GM23338 (cell line): ENCODE results near the gene ZNF662. TPM values are rescaled to one million over a fixed set of nuclear protein-coding genes. Genes with fewer than 3 reads are reported as not detected.

ENCODE experiments used
- ATAC-seq: fragments of 200-7000 bp; cut with Tn5 transposase; 3 replicates; pipeline ENCODE4 v1.9.1; 2020
- DNase-seq: peaks from one replicate; pipeline ENCODE4 v3.0.0-alpha.2; 2015; ENCODE audit warnings: low spot score
- H2AFZ ChIP-seq: fragments of 200-600 bp; sonication (generic); 2 replicates; pipeline ENCODE4 v1.8.0; 2016; ENCODE audit warnings: antibody characterized with exemption, mild to moderate bottlenecking, moderate library complexity
- H3F3A ChIP-seq: fragments of 200-600 bp; sonication (generic); replicated peaks from 2 replicates; pipeline ENCODE4 v1.8.0; 2017; ENCODE audit warnings: antibody characterized with exemption, mixed run types, low read depth
- H3K27ac ChIP-seq: fragments of 200-600 bp; sonication (generic); 2 replicates; pipeline ENCODE4 v1.6.1; 2016; ENCODE audit warnings: low read depth
- H3K27me3 ChIP-seq: fragments of 200-600 bp; sonication (generic); 2 replicates; pipeline ENCODE4 v1.8.0; 2016; ENCODE audit warnings: mild to moderate bottlenecking, mixed run types, moderate library complexity; ENCODE audit not compliant: insufficient read depth
- H3K36me3 ChIP-seq: fragments of 200-600 bp; sonication (generic); 2 replicates; pipeline ENCODE4 v1.8.0; 2016; ENCODE audit warnings: mild to moderate bottlenecking; ENCODE audit not compliant: insufficient read depth
- H3K4me1 ChIP-seq: fragments of 200-600 bp; sonication (generic); 2 replicates; pipeline ENCODE4 v1.8.0; 2016; ENCODE audit warnings: mild to moderate bottlenecking, moderate library complexity; ENCODE audit not compliant: insufficient read depth
- H3K4me2 ChIP-seq: fragments of 200-600 bp; sonication (generic); 2 replicates; pipeline ENCODE4 v1.7.1; 2017; ENCODE audit warnings: mixed run types
- H3K4me3 ChIP-seq: fragments of 200-600 bp; sonication (generic); 2 replicates; pipeline ENCODE4 v1.6.1; 2016; ENCODE audit warnings: mixed run types
- H3K79me2 ChIP-seq: fragments of 200-600 bp; sonication (generic); replicated peaks from 2 replicates; pipeline ENCODE4 v1.8.0; 2017; ENCODE audit warnings: mild to moderate bottlenecking; ENCODE audit not compliant: insufficient read depth
- H3K9me2 ChIP-seq: fragments of 200-600 bp; sonication (generic); 2 replicates; pipeline ENCODE4 v1.8.0; 2017; ENCODE audit not compliant: insufficient read depth
- H4K20me1 ChIP-seq: fragments of 200-600 bp; sonication (generic); replicated peaks from 2 replicates; pipeline ENCODE4 v1.8.0; 2017; ENCODE audit warnings: mild to moderate bottlenecking; ENCODE audit not compliant: insufficient read depth
- H3K27ac Mint-ChIP-seq: 2 replicates; pipeline ENCODE4 v1.8.0; 2020; ENCODE audit warnings: inconsistent platforms, mild to moderate bottlenecking, moderate library complexity, mixed read lengths
- H3K27me3 Mint-ChIP-seq: 3 replicates; pipeline ENCODE4 v1.8.0; 2022; ENCODE audit warnings: low read depth, mild to moderate bottlenecking, moderate library complexity, mixed read lengths, inconsistent platforms; ENCODE audit not compliant: insufficient read depth, poor library complexity
- H3K36me3 Mint-ChIP-seq: 3 replicates; pipeline ENCODE4 v1.8.0; 2021; ENCODE audit warnings: low read depth, mild to moderate bottlenecking, inconsistent platforms, moderate library complexity, mixed read lengths
- H3K4me1 Mint-ChIP-seq: 3 replicates; pipeline ENCODE4 v1.8.0; 2020; ENCODE audit warnings: mild to moderate bottlenecking, inconsistent platforms, mixed read lengths
- H3K4me3 Mint-ChIP-seq: 3 replicates; pipeline ENCODE4 v1.8.0; 2021; ENCODE audit warnings: moderate library complexity, mild to moderate bottlenecking, inconsistent platforms, mixed read lengths
- H3K9me3 Mint-ChIP-seq: 3 replicates; pipeline ENCODE4 v1.8.0; 2020; ENCODE audit warnings: moderate library complexity, mild to moderate bottlenecking, inconsistent platforms, mixed read lengths
- CREB1 ChIP-seq: fragments of 250-450 bp; sonication (Bioruptor Pico); IDR thresholded peaks from 2 replicates; pipeline ENCODE4 v1.5.0; 2020; ENCODE audit warnings: low read depth, mild to moderate bottlenecking, moderate library complexity
- EZH2 ChIP-seq: fragments of 200-600 bp; sonication (generic); IDR thresholded peaks from one replicate; pipeline ENCODE4 v1.8.0; 2017; ENCODE audit warnings: antibody characterized with exemption, mild to moderate bottlenecking, low read depth; ENCODE audit not compliant: unreplicated experiment
- EZH2phosphoT487 ChIP-seq: fragments of 200-600 bp; sonication (generic); IDR thresholded peaks from one replicate; pipeline ENCODE4 v1.8.1; 2018; ENCODE audit warnings: antibody characterized with exemption; ENCODE audit not compliant: unreplicated experiment
- JUNB ChIP-seq: IDR thresholded peaks from one replicate; pipeline ENCODE4 v1.6.1; 2016; ENCODE audit warnings: antibody characterized with exemption; ENCODE audit not compliant: unreplicated experiment
- NANOG ChIP-seq: IDR thresholded peaks from 2 replicates; pipeline ENCODE4 v1.6.1; 2016; ENCODE audit warnings: antibody characterized with exemption, borderline replicate concordance
- POLR2AphosphoS5 ChIP-seq: IDR thresholded peaks from 2 replicates; pipeline ENCODE4 v1.6.1; 2016; ENCODE audit warnings: antibody characterized with exemption, low read depth
- STAT1 ChIP-seq: IDR thresholded peaks from one replicate; pipeline ENCODE4 v1.6.1; 2016; ENCODE audit warnings: antibody characterized with exemption; ENCODE audit not compliant: unreplicated experiment
- ZNF114 ChIP-seq: fragments of 250-450 bp; sonication (Bioruptor Pico); IDR thresholded peaks from 2 replicates; pipeline ENCODE4 v1.5.0; 2020; ENCODE audit warnings: mild to moderate bottlenecking, moderate library complexity
- polyA plus RNA-seq: library from polyadenylated mRNA; unstranded; fragments of >200 nt; fragmentation: Nextera tagmentation; extraction: Ambion mirVana; gene quantifications from 2 replicates; pipeline ENCODE4 v1.2.1, GENCODE V29; 2016
- total RNA-seq: library from RNA; depleted of rRNA; stranded (reverse); fragments of >200 nt; shearing (Covaris generic); gene quantifications from 2 replicates; pipeline ENCODE4 v1.2.3, GENCODE V29; 2014
- TF ChIP-seq, protein P1 (sequence below): IDR thresholded peaks from 2 replicates; pipeline ENCODE4 v1.6.1; 2016; ENCODE audit warnings: antibody characterized with exemption
- TF ChIP-seq, protein P2 (sequence below): fragments of 250-450 bp; sonication (Bioruptor Pico); IDR thresholded peaks from 2 replicates; pipeline ENCODE4 v1.5.0; 2020; ENCODE audit warnings: mild to moderate bottlenecking, moderate library complexity
- TF ChIP-seq, protein P3 (sequence below), 2 experiments: fragments of 200-600 bp in 1 of 2; sonication (generic) in 1 of 2; conservative IDR thresholded peaks; 2 replicates each; pipeline versions ENCODE4 v1.5.1 to v1.6.1; 2016 to 2017; ENCODE audit warnings: antibody characterized with exemption in 2 of 2, low read depth in 2 of 2, mild to moderate bottlenecking in 2 of 2, moderate library complexity in 1 of 2

Gene ZNF662
- total and polyA plus RNA-seq, 2 experiments from 2014 or later: 0.84 to 1.5 TPM

DNA sequence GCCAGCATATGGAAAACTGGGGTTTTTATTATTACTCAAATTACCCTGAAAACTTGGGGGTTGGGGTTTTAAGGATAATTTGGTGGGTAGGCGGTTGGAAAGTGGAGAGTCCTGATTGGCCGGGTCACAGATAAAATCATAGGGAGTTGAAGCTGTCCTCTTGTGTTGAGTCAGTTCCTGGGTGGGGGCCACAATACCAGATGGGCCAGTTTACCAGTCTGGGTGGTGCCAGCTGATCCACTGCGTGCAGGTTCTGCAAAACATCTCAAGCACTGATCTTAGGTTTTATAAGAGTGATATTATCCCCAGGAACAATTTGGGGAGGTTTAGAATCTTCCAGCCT is 4.9 kb upstream of the ZNF662 start:
- no peak overlapping the region for H3K4me3 ChIP-seq
- peaks cover 3% of the 10 kb centered on the region for H3K27me3 Mint-ChIP-seq
- no peaks in the 10 kb centered on the region for H4K20me1 ChIP-seq
- TF ChIP-seq, protein P1, sequence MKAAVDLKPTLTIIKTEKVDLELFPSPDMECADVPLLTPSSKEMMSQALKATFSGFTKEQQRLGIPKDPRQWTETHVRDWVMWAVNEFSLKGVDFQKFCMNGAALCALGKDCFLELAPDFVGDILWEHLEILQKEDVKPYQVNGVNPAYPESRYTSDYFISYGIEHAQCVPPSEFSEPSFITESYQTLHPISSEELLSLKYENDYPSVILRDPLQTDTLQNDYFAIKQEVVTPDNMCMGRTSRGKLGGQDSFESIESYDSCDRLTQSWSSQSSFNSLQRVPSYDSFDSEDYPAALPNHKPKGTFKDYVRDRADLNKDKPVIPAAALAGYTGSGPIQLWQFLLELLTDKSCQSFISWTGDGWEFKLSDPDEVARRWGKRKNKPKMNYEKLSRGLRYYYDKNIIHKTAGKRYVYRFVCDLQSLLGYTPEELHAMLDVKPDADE: no peak
- TF ChIP-seq EZH2 (no peak), NANOG (no peak), JUNB (no peak), STAT1 (no peak), CREB1 (CRISPR knock-in tag) (no peak), POLR2AphosphoS5 (no peak), ZNF114 (CRISPR knock-in tag) (no peak), EZH2phosphoT487 (no peak)
- TF ChIP-seq, protein P2, sequence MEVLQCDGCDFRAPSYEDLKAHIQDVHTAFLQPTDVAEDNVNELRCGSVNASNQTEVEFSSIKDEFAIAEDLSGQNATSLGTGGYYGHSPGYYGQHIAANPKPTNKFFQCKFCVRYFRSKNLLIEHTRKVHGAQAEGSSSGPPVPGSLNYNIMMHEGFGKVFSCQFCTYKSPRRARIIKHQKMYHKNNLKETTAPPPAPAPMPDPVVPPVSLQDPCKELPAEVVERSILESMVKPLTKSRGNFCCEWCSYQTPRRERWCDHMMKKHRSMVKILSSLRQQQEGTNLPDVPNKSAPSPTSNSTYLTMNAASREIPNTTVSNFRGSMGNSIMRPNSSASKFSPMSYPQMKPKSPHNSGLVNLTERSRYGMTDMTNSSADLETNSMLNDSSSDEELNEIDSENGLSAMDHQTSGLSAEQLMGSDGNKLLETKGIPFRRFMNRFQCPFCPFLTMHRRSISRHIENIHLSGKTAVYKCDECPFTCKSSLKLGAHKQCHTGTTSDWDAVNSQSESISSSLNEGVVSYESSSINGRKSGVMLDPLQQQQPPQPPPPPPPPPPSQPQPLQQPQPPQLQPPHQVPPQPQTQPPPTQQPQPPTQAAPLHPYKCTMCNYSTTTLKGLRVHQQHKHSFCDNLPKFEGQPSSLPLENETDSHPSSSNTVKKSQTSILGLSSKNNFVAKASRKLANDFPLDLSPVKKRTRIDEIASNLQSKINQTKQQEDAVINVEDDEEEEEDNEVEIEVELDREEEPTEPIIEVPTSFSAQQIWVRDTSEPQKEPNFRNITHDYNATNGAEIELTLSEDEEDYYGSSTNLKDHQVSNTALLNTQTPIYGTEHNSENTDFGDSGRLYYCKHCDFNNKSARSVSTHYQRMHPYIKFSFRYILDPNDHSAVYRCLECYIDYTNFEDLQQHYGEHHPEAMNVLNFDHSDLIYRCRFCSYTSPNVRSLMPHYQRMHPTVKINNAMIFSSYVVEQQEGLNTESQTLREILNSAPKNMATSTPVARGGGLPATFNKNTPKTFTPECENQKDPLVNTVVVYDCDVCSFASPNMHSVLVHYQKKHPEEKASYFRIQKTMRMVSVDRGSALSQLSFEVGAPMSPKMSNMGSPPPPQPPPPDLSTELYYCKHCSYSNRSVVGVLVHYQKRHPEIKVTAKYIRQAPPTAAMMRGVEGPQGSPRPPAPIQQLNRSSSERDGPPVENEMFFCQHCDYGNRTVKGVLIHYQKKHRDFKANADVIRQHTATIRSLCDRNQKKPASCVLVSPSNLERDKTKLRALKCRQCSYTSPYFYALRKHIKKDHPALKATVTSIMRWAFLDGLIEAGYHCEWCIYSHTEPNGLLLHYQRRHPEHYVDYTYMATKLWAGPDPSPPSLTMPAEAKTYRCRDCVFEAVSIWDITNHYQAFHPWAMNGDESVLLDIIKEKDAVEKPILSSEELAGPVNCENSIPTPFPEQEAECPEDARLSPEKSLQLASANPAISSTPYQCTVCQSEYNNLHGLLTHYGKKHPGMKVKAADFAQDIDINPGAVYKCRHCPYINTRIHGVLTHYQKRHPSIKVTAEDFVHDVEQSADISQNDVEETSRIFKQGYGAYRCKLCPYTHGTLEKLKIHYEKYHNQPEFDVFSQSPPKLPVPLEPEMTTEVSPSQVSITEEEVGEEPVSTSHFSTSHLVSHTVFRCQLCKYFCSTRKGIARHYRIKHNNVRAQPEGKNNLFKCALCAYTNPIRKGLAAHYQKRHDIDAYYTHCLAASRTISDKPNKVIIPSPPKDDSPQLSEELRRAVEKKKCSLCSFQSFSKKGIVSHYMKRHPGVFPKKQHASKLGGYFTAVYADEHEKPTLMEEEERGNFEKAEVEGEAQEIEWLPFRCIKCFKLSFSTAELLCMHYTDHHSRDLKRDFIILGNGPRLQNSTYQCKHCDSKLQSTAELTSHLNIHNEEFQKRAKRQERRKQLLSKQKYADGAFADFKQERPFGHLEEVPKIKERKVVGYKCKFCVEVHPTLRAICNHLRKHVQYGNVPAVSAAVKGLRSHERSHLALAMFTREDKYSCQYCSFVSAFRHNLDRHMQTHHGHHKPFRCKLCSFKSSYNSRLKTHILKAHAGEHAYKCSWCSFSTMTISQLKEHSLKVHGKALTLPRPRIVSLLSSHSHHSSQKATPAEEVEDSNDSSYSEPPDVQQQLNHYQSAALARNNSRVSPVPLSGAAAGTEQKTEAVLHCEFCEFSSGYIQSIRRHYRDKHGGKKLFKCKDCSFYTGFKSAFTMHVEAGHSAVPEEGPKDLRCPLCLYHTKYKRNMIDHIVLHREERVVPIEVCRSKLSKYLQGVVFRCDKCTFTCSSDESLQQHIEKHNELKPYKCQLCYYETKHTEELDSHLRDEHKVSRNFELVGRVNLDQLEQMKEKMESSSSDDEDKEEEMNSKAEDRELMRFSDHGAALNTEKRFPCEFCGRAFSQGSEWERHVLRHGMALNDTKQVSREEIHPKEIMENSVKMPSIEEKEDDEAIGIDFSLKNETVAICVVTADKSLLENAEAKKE: no peak
- TF ChIP-seq, protein P3, sequence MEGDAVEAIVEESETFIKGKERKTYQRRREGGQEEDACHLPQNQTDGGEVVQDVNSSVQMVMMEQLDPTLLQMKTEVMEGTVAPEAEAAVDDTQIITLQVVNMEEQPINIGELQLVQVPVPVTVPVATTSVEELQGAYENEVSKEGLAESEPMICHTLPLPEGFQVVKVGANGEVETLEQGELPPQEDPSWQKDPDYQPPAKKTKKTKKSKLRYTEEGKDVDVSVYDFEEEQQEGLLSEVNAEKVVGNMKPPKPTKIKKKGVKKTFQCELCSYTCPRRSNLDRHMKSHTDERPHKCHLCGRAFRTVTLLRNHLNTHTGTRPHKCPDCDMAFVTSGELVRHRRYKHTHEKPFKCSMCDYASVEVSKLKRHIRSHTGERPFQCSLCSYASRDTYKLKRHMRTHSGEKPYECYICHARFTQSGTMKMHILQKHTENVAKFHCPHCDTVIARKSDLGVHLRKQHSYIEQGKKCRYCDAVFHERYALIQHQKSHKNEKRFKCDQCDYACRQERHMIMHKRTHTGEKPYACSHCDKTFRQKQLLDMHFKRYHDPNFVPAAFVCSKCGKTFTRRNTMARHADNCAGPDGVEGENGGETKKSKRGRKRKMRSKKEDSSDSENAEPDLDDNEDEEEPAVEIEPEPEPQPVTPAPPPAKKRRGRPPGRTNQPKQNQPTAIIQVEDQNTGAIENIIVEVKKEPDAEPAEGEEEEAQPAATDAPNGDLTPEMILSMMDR (conservative IDR thresholded peaks at IDR 0.05; ENCODE audit: low read depth in 2 of 2): no peak
- no peaks in the 10 kb centered on the region; the same call in 1 of the 2 replicates for H3K36me3 ChIP-seq
- peaks cover 17% of the 10 kb centered on the region for H3K9me3 Mint-ChIP-seq
- no peaks in the 10 kb centered on the region for H3F3A ChIP-seq
- H2AFZ ChIP-seq: no peak overlapping the region
- no peaks in the 10 kb centered on the region; the same call in none of the 2 replicates for H3K4me1 ChIP-seq
- no peak overlapping the region for H3K4me2 ChIP-seq
- H3K27ac ChIP-seq: no peak overlapping the region
- DNase-seq (no peak), ATAC-seq (no peak)
- H3K9me2 ChIP-seq: peaks cover 33% of the 10 kb centered on the region
- peaks cover 2% of the 10 kb centered on the region for H3K4me1 Mint-ChIP-seq
- H3K4me3 Mint-ChIP-seq: no peak overlapping the region
- H3K27ac Mint-ChIP-seq: no peak overlapping the region
- no peaks in the 10 kb centered on the region for H3K79me2 ChIP-seq
- H3K27me3 ChIP-seq: no peaks in the 10 kb centered on the region
- H3K36me3 Mint-ChIP-seq: peaks cover 7% of the 10 kb centered on the region; the same call in 1 of the 3 replicates
